Motor neuron (in vitro differentiated cells): Measurements from ENCODE around the gene TSN. TPM values are rescaled to one million over a fixed set of nuclear protein-coding genes. Genes with fewer than 3 reads are reported as not detected.
"Not testable (repeated sequence)": the region's sequence is repeated elsewhere in the genome, so short reads cannot be mapped to it uniquely, and the experiment has no call there.

Source experiments
- ATAC-seq, 8 experiments: fragments of 200-7000 bp; cut with Tn5 transposase; replicated peaks in 6 of 8; 2 replicates each; pipeline ENCODE4 v1.8.0; 2021; ENCODE audit warnings: mild to moderate bottlenecking in 8 of 8, moderate library complexity in 8 of 8
- H3K27ac ChIP-seq, 2 donors: fragments of 250-450 bp; sonication (Bioruptor Pico); 2 replicates each; pipeline ENCODE4 v1.9.0; 2021; ENCODE audit warnings: antibody characterized with exemption in 2 of 2, mild to moderate bottlenecking in 2 of 2, moderate library complexity in 1 of 2
- H3K4me1 ChIP-seq, 2 donors: fragments of 250-450 bp; sonication (Bioruptor Pico); replicated peaks in 1 of 2; 2 replicates each; pipeline ENCODE4 v1.6.1; 2021; ENCODE audit warnings: antibody characterized with exemption in 2 of 2, mild to moderate bottlenecking in 2 of 2, moderate library complexity in 1 of 2
- H3K4me3 ChIP-seq, 5 donors: fragments of 250-450 bp; sonication (Bioruptor Pico); 2 replicates each; pipeline ENCODE4 v1.9.0; 2021; ENCODE audit warnings: antibody characterized with exemption in 5 of 5, mild to moderate bottlenecking in 5 of 5, moderate library complexity in 4 of 5
- WGBS, 10 experiments: fragments of 450-650 bp; shearing (Covaris generic); methylation state at CpG; one replicate each; pipeline ENCODE4 v1.0.0; 2022; 5-methylcytosine and 5-hydroxymethylcytosine counted together
- in situ Hi-C, 9 experiments: fragments of 400-800 bp; cut with MboI; loops; one replicate each; pipeline ENCODE4 v1.15.0; 2021; ENCODE audit warnings: low sequenced_read_pairs in 9 of 9, low pct_unique_long_range_greater_than_20kb in 2 of 9; ENCODE audit not compliant: unreplicated experiment in 9 of 9
- total RNA-seq, 8 experiments: library from RNA; unstranded; fragments of 300-600 nt; gene quantifications; 2 replicates each; pipeline versions ENCODE4 v1.2.3 to v1.2.4, GENCODE V29; 2022

Gene TSN
- total RNA-seq, 8 experiments from 2014 or later, result 46.7 to 72.2 (median 58.8) TPM

- no peak overlapping the region for H3K27ac ChIP-seq
- no peak for ATAC-seq
- in situ Hi-C loops, result no loop called here
- H3K4me1 ChIP-seq, result peaks cover 4 to 10% of the 10 kb centered on the region in 2 donors
- no peak overlapping the region for H3K4me3 ChIP-seq
- WGBS, 10 experiments, result 9 to 100% (median 77%) methylated on average over 1 to 3 of the region's 3 CpGs; no CpG with 5 or more reads in 4 of the 10 experiments
These were observed 35.8 kb downstream of the TSN start for GRCh38 chr2:121791290-121791689.

DNA sequence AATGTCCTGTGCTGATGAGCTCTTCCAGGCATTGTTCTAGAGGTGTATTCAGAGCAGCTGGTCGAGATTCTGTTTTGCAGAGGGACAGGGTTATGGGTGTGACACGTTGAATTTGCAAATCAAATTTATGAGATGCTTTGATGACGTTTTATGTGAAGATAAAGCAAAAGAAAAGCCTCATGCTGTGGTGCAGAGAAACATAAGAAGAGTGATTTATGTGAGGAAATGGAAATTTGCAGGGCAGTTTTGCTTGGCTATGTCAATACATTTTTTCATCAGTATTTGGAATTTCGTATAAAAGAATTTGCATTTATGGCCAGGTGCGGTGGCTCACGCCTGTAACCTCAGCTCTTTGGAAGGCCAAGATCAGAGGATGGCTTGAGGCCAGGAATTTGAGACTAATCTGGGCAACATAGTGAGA is 36.4 kb downstream of the TSN start:
- no peak overlapping the region for H3K27ac ChIP-seq
- ATAC-seq, result peak in 4 of 8 experiments; percentile 19 to 88 (median 70)
- H3K4me3 ChIP-seq, result no peak overlapping the region
- 0 to 73% (median 33%) methylated on average over 1 to 6 of the region's 6 CpGs; no CpG with 5 or more reads in 1 of the 10 experiments for WGBS, 10 experiments
- in situ Hi-C loops, result no loop called here
- H3K4me1 ChIP-seq, result peaks cover 4 to 10% of the 10 kb centered on the region in 2 donors

DNA sequence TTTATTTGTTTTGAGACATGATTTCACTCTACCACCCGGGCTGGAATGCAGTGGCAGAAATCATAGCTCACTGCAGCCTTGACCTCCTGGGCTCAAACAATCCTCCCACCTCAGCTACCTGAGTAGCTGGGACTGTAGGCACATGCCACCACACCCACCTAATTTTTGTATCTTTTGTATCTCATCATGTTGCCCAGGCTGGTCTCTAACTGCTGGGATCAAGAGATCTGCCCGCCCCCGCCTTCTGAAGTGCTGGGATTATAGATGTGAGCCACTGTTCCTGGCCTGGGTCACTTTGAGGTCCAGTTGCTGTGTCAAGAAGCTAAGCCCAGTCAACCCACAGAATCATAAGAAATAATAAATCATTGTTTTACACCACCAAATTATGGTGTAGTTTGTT is 38.4 kb downstream of the TSN start:
- in situ Hi-C loops, result no loop called here

DNA sequence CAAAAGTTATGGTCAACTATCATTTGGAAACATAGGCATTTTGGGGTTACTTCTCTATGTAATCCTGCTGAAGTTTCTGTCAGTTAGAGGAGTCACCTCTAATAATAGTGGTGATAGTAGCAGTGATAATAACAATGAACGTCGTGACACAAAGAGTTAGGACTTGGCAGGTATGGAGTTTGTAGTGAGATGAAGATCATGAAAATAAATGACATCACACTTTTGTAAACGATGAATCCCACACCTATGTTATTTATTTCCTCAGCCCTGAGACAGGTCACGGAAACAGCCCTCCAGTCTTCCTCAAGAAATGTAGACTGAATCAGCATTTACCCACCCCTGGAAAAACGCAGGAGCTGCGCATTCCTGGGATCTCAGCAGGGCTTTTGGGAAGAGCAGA is 38.8 kb downstream of the TSN start:
- no peak overlapping the region for H3K4me3 ChIP-seq
- H3K4me1 ChIP-seq, result peaks cover 4 to 10% of the 10 kb centered on the region in 2 donors
- 51 to 80% (median 76%) methylated on average over 2 to 5 of the region's 6 CpGs; no CpG with 5 or more reads in 4 of the 10 experiments for WGBS, 10 experiments
- in situ Hi-C loops, result no loop called here
- ATAC-seq, result no peak
- H3K27ac ChIP-seq, result no peak overlapping the region

More for the DNA sequence above, 38.4 kb downstream of the TSN start:
- Histone ChIP-seq H3K27ac (no peak overlapping the region), H3K4me3 (no peak overlapping the region), H3K4me1 (peaks cover 4 to 10% of the 10 kb centered on the region in 2 donors)
- WGBS, 10 experiments, result 0 to 100% (median 80%) methylated on average over 1 to 3 of the region's 3 CpGs; no CpG with 5 or more reads in 3 of the 10 experiments
- ATAC-seq, result no peak

GRCh38 chr2:121796239-121796638 is 40.8 kb downstream of the TSN start:
- Histone ChIP-seq H3K4me3 (no peak overlapping the region), H3K4me1 (no peaks in the 10 kb centered on the region), H3K27ac (no peak overlapping the region)
- WGBS, 10 experiments, result 33 to 100% (median 87%) methylated on average over 1 to 3 of the region's 4 CpGs; no CpG with 5 or more reads in 3 of the 10 experiments
- in situ Hi-C loops, result no loop called here
- no peak for ATAC-seq

GRCh38 chr2:121798617-121799016 is 43.2 kb downstream of the TSN start:
- Histone ChIP-seq H3K4me1 (no peaks in the 10 kb centered on the region), H3K27ac (no peak overlapping the region), H3K4me3 (no peak overlapping the region)
- WGBS, 10 experiments, result 17 to 100% (median 76%) methylated on average over 1 of the region's 1 CpG; no CpG with 5 or more reads in 2 of the 10 experiments
- peak in 1 of 8 experiments; percentile 41 for ATAC-seq
- in situ Hi-C loops, result no loop called here

- in situ Hi-C loops, result no loop called here
- Histone ChIP-seq H3K4me1 (no peaks in the 10 kb centered on the region), H3K4me3 (no peak overlapping the region), H3K27ac (no peak overlapping the region)
- WGBS, 10 experiments, result 1 to 80% (median 70%) methylated on average over 1 to 2 of the region's 2 CpGs
- ATAC-seq, result no peak
These were observed 46.5 kb downstream of the TSN start for GRCh38 chr2:121801916-121802315.

DNA sequence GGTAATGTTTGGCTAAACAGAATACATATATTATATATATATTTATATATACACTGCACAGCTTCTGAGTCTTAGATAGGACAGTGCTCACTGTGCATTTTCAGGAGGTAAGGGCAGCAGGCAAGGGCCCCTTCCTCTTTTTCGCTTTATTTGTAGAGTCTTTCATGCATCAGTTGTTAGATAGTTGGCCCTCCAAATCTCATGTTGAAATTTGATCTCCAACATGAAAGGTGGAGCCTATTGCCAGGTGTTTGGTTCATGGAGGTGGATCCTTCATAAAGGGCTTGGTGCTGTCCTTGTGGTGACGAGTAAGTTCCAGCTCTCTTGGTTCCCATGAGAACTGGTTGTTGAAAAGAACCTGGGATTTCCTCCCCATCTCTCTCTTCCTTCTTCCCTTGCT is 48.1 kb downstream of the TSN start:
- Histone ChIP-seq H3K4me1 (no peaks in the 10 kb centered on the region), H3K27ac (no peak overlapping the region), H3K4me3 (no peak overlapping the region)
- 0 to 100% (median 60%) methylated on average over 1 of the region's 2 CpGs; no CpG with 5 or more reads in 3 of the 10 experiments for WGBS, 10 experiments
- in situ Hi-C loops, result no loop called here
- no peak for ATAC-seq

GRCh38 chr2:121804340-121804739 is 48.9 kb downstream of the TSN start:
- no peak overlapping the region for H3K4me3 ChIP-seq
- in situ Hi-C loops, result no loop called here
- 0 to 76% (median 35%) methylated on average over 1 to 5 of the region's 5 CpGs for WGBS, 10 experiments
- H3K4me1 ChIP-seq, result no peaks in the 10 kb centered on the region
- ATAC-seq, result peak in 5 of 8 experiments; percentile 17 to 73 (median 60)
- H3K27ac ChIP-seq, result no peak overlapping the region

DNA sequence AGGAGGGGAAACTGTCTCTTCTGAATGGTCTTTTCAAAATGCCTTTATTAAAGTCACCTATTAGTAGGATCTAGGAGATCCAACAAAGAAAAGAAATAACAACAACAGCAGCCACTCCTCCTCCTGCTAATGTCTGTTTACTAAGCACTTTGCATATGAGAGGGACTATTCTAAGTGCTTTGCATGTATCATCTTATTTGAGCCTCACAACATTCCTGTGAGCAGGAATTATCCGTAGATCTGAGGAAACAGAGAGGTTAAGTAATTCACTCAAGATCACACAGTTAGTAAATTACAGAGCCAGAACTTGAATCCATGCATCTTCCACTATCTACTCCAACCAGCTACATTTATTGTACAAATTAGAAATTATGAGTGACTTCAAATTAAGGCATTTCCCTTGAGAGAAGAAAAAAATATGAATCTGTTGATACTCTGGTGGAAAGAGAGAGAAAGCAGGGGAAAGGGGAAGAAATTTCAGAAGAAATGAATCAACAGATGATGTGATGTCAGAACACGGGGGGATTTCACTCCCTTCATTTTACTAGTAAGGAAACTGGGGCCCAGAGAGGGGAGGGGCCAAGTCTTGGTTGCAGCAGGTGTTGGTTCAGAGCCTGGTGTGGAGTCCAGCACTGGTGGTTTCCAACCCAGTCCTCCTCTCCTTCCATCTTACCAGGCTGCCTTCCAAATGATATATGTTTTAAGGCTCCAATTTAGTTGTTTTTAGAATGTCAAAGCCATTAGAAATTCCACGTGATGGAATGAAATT is 49.7 kb downstream of the TSN start:
- 29 to 89% (median 64%) methylated on average over 1 to 3 of the region's 3 CpGs; no CpG with 5 or more reads in 1 of the 10 experiments for WGBS, 10 experiments
- in situ Hi-C loops, result no loop called here
- H3K27ac ChIP-seq, result no peak overlapping the region
- H3K4me3 ChIP-seq, result no peak overlapping the region
- ATAC-seq, result peak in 3 of 8 experiments; percentile 29 to 70 (median 59)
- no peaks in the 10 kb centered on the region for H3K4me1 ChIP-seq

GRCh38 chr2:121805766-121806143 is 50.3 kb downstream of the TSN start:
- Histone ChIP-seq H3K27ac (no peak overlapping the region), H3K4me1 (no peaks in the 10 kb centered on the region), H3K4me3 (no peak overlapping the region)
- 38 to 98% (median 76%) methylated on average over 2 to 7 of the region's 7 CpGs; no CpG with 5 or more reads in 1 of the 10 experiments for WGBS, 10 experiments
- in situ Hi-C loops, result no loop called here
- ATAC-seq, result no peak

DNA sequence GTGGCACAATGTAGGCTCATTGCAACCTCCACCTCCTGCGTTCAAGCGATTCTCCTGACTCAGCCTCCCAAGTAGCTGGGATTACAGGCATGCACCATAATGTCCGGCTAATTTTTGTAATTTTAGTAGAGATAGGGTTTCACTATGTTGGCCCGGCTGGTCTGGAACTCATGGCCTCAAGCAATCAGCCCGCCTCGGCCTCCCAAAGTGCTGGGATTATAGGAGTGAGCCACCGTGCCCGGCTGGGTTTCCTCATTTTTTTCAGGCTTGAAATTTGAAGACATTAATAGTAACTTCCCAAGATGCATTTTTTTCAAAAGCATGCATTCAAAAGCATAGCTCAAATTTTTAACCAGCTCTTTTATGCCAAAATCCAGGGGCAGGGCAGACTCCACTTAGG is 52.3 kb downstream of the TSN start:
- H3K4me3 ChIP-seq, ATAC-seq, in situ Hi-C loops, H3K27ac ChIP-seq, H3K4me1 ChIP-seq: not testable (repeated sequence)
- WGBS, 10 experiments, result 40 to 100% (median 99%) methylated on average over 2 to 6 of the region's 8 CpGs; no CpG with 5 or more reads in 4 of the 10 experiments

GRCh38 chr2:121809607-121810006 is 54.2 kb downstream of the TSN start:
- Histone ChIP-seq H3K4me3 (no peak overlapping the region), H3K27ac (no peak overlapping the region), H3K4me1 (no peaks in the 10 kb centered on the region)
- no peak for ATAC-seq
- 28 to 92% (median 68%) methylated on average over 1 to 4 of the region's 4 CpGs; no CpG with 5 or more reads in 2 of the 10 experiments for WGBS, 10 experiments
- in situ Hi-C loops, result no loop called here
